Keratinocyte (primary cell): ENCODE results near the gene LRP3.

ENCODE experiments used
- CTCF ChIP-seq, 3 experiments: IDR thresholded peaks in 1 of 3; conservative IDR thresholded peaks in 1 of 3; optimal IDR thresholded peaks in 1 of 3; 2 replicates in 2 of 3; 3 replicates in 1 of 3; pipeline versions ENCODE3 to v1.5.1; 2011; ENCODE audit warnings: low read length in 3 of 3, mild to moderate bottlenecking in 3 of 3, moderate library complexity in 2 of 3, control low read depth in 1 of 3, inconsistent platforms in 1 of 3; ENCODE audit not compliant: insufficient read depth in 2 of 3; ENCODE audit errors: extremely low read depth in 1 of 3
- EZH2 ChIP-seq: IDR thresholded peaks from one replicate; pipeline ENCODE4 v1.6.1; 2012; ENCODE audit warnings: inconsistent platforms, mild to moderate bottlenecking, low read length, moderate library complexity

GRCh38 chr19:33226550-33227241, 32.6 kb downstream of the LRP3 start:
- no peak for TF ChIP-seq CTCF (optimal IDR thresholded peaks at IDR 0.05 in 1 of 3, IDR thresholded peaks at IDR 0.05 in 1 of 3, conservative IDR thresholded peaks at IDR 0.05 in 1 of 3; ENCODE audit: extremely low read depth in 1 of 3, insufficient read depth in 2 of 3, low read length in 3 of 3)
- TF ChIP-seq EZH2 = no peak
